Endothelial cell of umbilical vein (primary cell): ENCODE data around the gene GRID2IP. TPM values are rescaled to one million over a fixed set of nuclear protein-coding genes. Genes with fewer than 3 reads are reported as not detected.

Source experiments
- BruUV-seq: library from RNA; stranded (reverse); fragments of 400-500 nt; replicated peaks from 2 replicates; lab custom pipeline; 2021; lab: Mats Ljungman, UMichigan
- CTCF ChIA-PET: fragments of 300-600, 350-600 bp; sonication (Branson Sonifier 250); formaldehyde crosslinking; loops from one replicate; lab custom pipeline; 2021; ENCODE audit warnings: antibody characterized with exemption, inconsistent platforms; lab: Charles Lee
- POLR2A ChIA-PET: fragments of 300-600, 350-600 bp; sonication (Branson Sonifier 250); formaldehyde crosslinking; loops from one replicate; lab custom pipeline; 2021; ENCODE audit warnings: antibody characterized with exemption, inconsistent platforms; lab: Charles Lee
- DNase-seq: peaks from one replicate; pipeline ENCODE4 v3.0.0-alpha.2; 2011; ENCODE audit warnings: low read depth, low spot score
- FAIRE-seq: peaks from 2 replicates; lab custom pipeline; 2011; peaks lifted over from hg19 to GRCh38; lab: Jason Lieb, UNC
- H2AFZ ChIP-seq: 2 replicates; pipeline ENCODE4 v1.6.0; 2012; ENCODE audit warnings: low read depth, low read length, control low read depth, inconsistent platforms
- H3K27ac ChIP-seq: 2 replicates; pipeline ENCODE4 v1.5.1; 2011; ENCODE audit warnings: low read depth, mild to moderate bottlenecking, control low read depth, low read length, moderate library complexity; ENCODE audit not compliant: insufficient read depth
- H3K27me3 ChIP-seq, 2 experiments: 2 replicates each; pipeline versions ENCODE4 v1.6.0 to v1.6.1; 2011; ENCODE audit warnings: low read length in 2 of 2, mixed read lengths in 1 of 2; ENCODE audit not compliant: control insufficient read depth in 2 of 2, insufficient read depth in 2 of 2
- H3K36me3 ChIP-seq, 2 experiments: 2 replicates in 1 of 2; 3 replicates in 1 of 2; pipeline ENCODE4 v1.5.1; 2011; ENCODE audit warnings: low read length in 2 of 2, mild to moderate bottlenecking in 1 of 2, moderate library complexity in 1 of 2; ENCODE audit not compliant: control insufficient read depth in 2 of 2, insufficient read depth in 2 of 2; ENCODE audit errors: extremely low read depth in 1 of 2
- H3K4me1 ChIP-seq: 3 replicates; pipeline ENCODE4 v1.5.1; 2011; ENCODE audit warnings: mild to moderate bottlenecking, low read length; ENCODE audit not compliant: control insufficient read depth, insufficient read depth; ENCODE audit errors: extremely low read depth
- H3K4me2 ChIP-seq: 2 replicates; pipeline ENCODE4 v1.6.1; 2011; ENCODE audit warnings: low read length, control low read depth, mixed read lengths; ENCODE audit not compliant: insufficient read depth
- H3K4me3 ChIP-seq, 3 experiments: fragments of 200-600 bp in 1 of 3; sonication (generic), shearing (Covaris generic) in 1 of 3; replicated peaks in 1 of 3; 2 replicates each; pipeline ENCODE4 v1.5.1; 2011 to 2016; ENCODE audit warnings: control low read depth in 3 of 3, low read length in 3 of 3, mild to moderate bottlenecking in 2 of 3, inconsistent platforms in 1 of 3, low read depth in 1 of 3, moderate library complexity in 1 of 3; ENCODE audit not compliant: insufficient read depth in 1 of 3
- H3K79me2 ChIP-seq: 2 replicates; pipeline ENCODE4 v1.6.0; 2012; ENCODE audit warnings: low read length, inconsistent platforms; ENCODE audit not compliant: control insufficient read depth, insufficient read depth
- H3K9ac ChIP-seq: replicated peaks from 2 replicates; pipeline ENCODE3; 2011; ENCODE audit warnings: low read length, control low read depth; ENCODE audit not compliant: insufficient read depth; ENCODE audit errors: extremely low read depth
- H3K9me1 ChIP-seq: replicated peaks from 3 replicates; pipeline ENCODE4 v1.6.0; 2011; ENCODE audit warnings: mild to moderate bottlenecking, low read length; ENCODE audit not compliant: control insufficient read depth, insufficient read depth; ENCODE audit errors: extremely low read depth
- H3K9me3 ChIP-seq: replicated peaks from 2 replicates; pipeline ENCODE4 v1.5.1; 2012; ENCODE audit warnings: low read length, inconsistent platforms; ENCODE audit not compliant: control insufficient read depth, insufficient read depth
- H4K20me1 ChIP-seq: replicated peaks from 2 replicates; pipeline ENCODE3; 2011; ENCODE audit warnings: mild to moderate bottlenecking, low read length; ENCODE audit not compliant: control insufficient read depth, insufficient read depth; ENCODE audit errors: extremely low read depth
- EZH2 ChIP-seq: IDR thresholded peaks from 2 replicates; pipeline ENCODE4 v1.6.1; 2012; ENCODE audit warnings: borderline replicate concordance, low read depth, mild to moderate bottlenecking, moderate library complexity, low read length, inconsistent platforms; ENCODE audit not compliant: severe bottlenecking
- FOS ChIP-seq: IDR thresholded peaks from 2 replicates; pipeline ENCODE4 v1.6.1; 2011; ENCODE audit warnings: mild to moderate bottlenecking, low read length, moderate library complexity, borderline replicate concordance; ENCODE audit not compliant: insufficient read depth
- GATA2 ChIP-seq: IDR thresholded peaks from 2 replicates; pipeline ENCODE4 v1.7.0; 2011; ENCODE audit warnings: low read depth, mild to moderate bottlenecking, moderate library complexity, mixed read lengths, low read length; ENCODE audit not compliant: insufficient read length, insufficient read depth
- JUN ChIP-seq: IDR thresholded peaks from 2 replicates; pipeline ENCODE4 v1.6.1; 2011; ENCODE audit warnings: borderline replicate concordance, low read depth; ENCODE audit not compliant: insufficient read length, insufficient read depth
- MAX ChIP-seq: IDR thresholded peaks from 2 replicates; pipeline ENCODE4 v1.6.1; 2011; ENCODE audit not compliant: insufficient read depth, insufficient read length
- MYC ChIP-seq: IDR thresholded peaks from one replicate; pipeline ENCODE4 v1.6.1; 2011; ENCODE audit warnings: mild to moderate bottlenecking, low read depth, low read length
- POLR2A ChIP-seq: IDR thresholded peaks from 2 replicates; pipeline ENCODE4 v1.6.1; 2012; ENCODE audit warnings: low read depth, mild to moderate bottlenecking, control low read depth, low read length
- POLR2AphosphoS5 ChIP-seq: IDR thresholded peaks from 2 replicates; pipeline ENCODE4 v1.6.1; 2012; ENCODE audit warnings: low read depth, mild to moderate bottlenecking, control low read depth, low read length, moderate library complexity; ENCODE audit not compliant: insufficient read depth
- dilution Hi-C: fragments of 300-500 bp; cut with MboI; formaldehyde crosslinking; loops from one replicate; pipeline ENCODE4 v1.15.0; 2019; ENCODE audit warnings: low sequenced_read_pairs; ENCODE audit not compliant: extremely low pct_ligation_motif_present
- intact Hi-C: fragments of 100-400 bp; cut with micrococcal nuclease; formaldehyde crosslinking; loops from one replicate; pipeline ENCODE4 v1.10.0; 2022
- polyA plus RNA-seq, 4 experiments: library from polyadenylated mRNA; depleted of rRNA in 3 of 4; stranded (reverse) in 3 of 4; unstranded in 1 of 4; fragments of >200 nt; gene quantifications; 2 replicates each; pipeline versions ENCODE4 v1.2.1 to v1.2.3, GENCODE V29; 2011 to 2012; ENCODE audit warnings: missing spikeins in 1 of 4
- total RNA-seq: library from RNA; stranded (reverse); gene quantifications from 2 replicates; pipeline ENCODE4 v1.2.3, GENCODE V29; 2021
- TF ChIP-seq, protein P1 (sequence below), 2 donors: IDR thresholded peaks; 1 replicate in 1 of 2; 2 replicates in 1 of 2; pipeline ENCODE4 v1.5.1; 2011; ENCODE audit warnings: low read length in 2 of 2, mild to moderate bottlenecking in 2 of 2, moderate library complexity in 2 of 2, control low read depth in 1 of 2, inconsistent platforms in 1 of 2, low read depth in 1 of 2; ENCODE audit not compliant: insufficient read depth in 1 of 2; ENCODE audit errors: extremely low read depth in 1 of 2

Gene GRID2IP
- total and polyA plus RNA-seq, 2 donors (not counting 3 experiments of a cell fraction or from before 2014, with no cell fraction given) = not detected

- ChIA-PET CTCF (no interaction called here), POLR2A (no interaction called here)
- no peak overlapping the region for H2AFZ ChIP-seq
- no peak for DNase-seq
- dilution Hi-C loops (no loop called here), intact Hi-C loops (no loop called here)
- H3K9ac ChIP-seq = no peak overlapping the region
- peaks cover 6% of the 10 kb centered on the region for H3K4me1 ChIP-seq
- no peaks in the 10 kb centered on the region for H4K20me1 ChIP-seq
- BruUV-seq = no TSS peak
- no peak overlapping the region for H3K4me3 ChIP-seq
- H3K27ac ChIP-seq = no peak overlapping the region
- H3K27me3 ChIP-seq = peaks cover 14 to 22% of the 10 kb centered on the region in 2 experiments
- no peaks in the 10 kb centered on the region for H3K79me2 ChIP-seq
- FAIRE-seq = no peak
- H3K4me2 ChIP-seq = no peak overlapping the region
- no peaks in the 10 kb centered on the region for H3K9me1 ChIP-seq
- TF ChIP-seq POLR2AphosphoS5 (no peak), MAX (no peak), MYC (no peak), POLR2A (no peak), GATA2 (no peak), FOS (no peak), JUN (no peak), EZH2 (no peak)
- TF ChIP-seq, protein P1, sequence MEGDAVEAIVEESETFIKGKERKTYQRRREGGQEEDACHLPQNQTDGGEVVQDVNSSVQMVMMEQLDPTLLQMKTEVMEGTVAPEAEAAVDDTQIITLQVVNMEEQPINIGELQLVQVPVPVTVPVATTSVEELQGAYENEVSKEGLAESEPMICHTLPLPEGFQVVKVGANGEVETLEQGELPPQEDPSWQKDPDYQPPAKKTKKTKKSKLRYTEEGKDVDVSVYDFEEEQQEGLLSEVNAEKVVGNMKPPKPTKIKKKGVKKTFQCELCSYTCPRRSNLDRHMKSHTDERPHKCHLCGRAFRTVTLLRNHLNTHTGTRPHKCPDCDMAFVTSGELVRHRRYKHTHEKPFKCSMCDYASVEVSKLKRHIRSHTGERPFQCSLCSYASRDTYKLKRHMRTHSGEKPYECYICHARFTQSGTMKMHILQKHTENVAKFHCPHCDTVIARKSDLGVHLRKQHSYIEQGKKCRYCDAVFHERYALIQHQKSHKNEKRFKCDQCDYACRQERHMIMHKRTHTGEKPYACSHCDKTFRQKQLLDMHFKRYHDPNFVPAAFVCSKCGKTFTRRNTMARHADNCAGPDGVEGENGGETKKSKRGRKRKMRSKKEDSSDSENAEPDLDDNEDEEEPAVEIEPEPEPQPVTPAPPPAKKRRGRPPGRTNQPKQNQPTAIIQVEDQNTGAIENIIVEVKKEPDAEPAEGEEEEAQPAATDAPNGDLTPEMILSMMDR (IDR thresholded peaks at IDR 0.05; ENCODE audit: extremely low read depth in 1 of 2, insufficient read depth in 1 of 2, low read depth in 1 of 2, low read length in 2 of 2) = no peak
- H3K9me3 ChIP-seq = no peaks in the 10 kb centered on the region
- H3K36me3 ChIP-seq = no peaks in the 10 kb centered on the region
These were observed 21.6 kb downstream of the GRID2IP start for GRCh38 chr7:6529643-6530042.
